ENCODE measurements around the gene DUSP2. TPM values are rescaled to one million over a fixed set of nuclear protein-coding genes. Genes with fewer than 3 reads are reported as not detected.

Gene DUSP2
- total and polyA plus RNA-seq, 11 donors: 0.56 to 23.1 (median 2.7) TPM

DNA sequence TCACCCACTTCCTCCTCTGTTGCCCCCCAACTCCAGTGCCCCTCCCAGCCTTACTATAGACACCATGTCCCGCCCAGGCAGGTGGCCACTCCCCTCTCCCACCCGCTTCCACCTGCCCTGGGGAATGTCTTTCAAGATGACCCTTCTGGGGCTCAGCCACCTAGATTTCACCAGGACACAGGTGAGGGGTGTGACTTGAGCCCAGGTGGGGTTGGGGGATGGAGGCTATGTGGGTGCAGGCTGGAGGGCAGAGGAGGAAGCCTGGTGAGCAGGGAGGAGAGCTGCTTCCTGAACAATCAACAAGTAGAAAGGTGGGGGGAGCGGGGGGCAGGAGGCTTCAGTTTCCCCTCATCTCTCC is 37.6 kb downstream of the DUSP2 start:
- Histone ChIP-seq H3K27ac (peak overlapping the region in 7 of 12 donors; percentile 70 to 94 (median 83)), H3K4me3 (no peak overlapping the region), H3K9me3 (peaks cover 0 to 16% (median 10%) of the 10 kb centered on the region in 12 donors), H3K36me3 (no peaks in the 10 kb centered on the region), H3K4me1 (peaks cover 7 to 52% (median 33%) of the 10 kb centered on the region in 12 donors), H3K27me3 (no peaks in the 10 kb centered on the region)
- ATAC-seq (no peak), DNase-seq (peak in 1 of 5 donors; percentile 19)
- TF ChIP-seq, protein P1, sequence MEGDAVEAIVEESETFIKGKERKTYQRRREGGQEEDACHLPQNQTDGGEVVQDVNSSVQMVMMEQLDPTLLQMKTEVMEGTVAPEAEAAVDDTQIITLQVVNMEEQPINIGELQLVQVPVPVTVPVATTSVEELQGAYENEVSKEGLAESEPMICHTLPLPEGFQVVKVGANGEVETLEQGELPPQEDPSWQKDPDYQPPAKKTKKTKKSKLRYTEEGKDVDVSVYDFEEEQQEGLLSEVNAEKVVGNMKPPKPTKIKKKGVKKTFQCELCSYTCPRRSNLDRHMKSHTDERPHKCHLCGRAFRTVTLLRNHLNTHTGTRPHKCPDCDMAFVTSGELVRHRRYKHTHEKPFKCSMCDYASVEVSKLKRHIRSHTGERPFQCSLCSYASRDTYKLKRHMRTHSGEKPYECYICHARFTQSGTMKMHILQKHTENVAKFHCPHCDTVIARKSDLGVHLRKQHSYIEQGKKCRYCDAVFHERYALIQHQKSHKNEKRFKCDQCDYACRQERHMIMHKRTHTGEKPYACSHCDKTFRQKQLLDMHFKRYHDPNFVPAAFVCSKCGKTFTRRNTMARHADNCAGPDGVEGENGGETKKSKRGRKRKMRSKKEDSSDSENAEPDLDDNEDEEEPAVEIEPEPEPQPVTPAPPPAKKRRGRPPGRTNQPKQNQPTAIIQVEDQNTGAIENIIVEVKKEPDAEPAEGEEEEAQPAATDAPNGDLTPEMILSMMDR (IDR thresholded peaks at IDR 0.05): no peak
- TF ChIP-seq POLR2A (IDR thresholded peaks at IDR 0.05): no peak
- 81 to 90% (median 85%) methylated on average over 3 of the region's 3 CpGs for WGBS, 4 donors
- intact Hi-C loops (cut with DNase I): no loop called here

DNA sequence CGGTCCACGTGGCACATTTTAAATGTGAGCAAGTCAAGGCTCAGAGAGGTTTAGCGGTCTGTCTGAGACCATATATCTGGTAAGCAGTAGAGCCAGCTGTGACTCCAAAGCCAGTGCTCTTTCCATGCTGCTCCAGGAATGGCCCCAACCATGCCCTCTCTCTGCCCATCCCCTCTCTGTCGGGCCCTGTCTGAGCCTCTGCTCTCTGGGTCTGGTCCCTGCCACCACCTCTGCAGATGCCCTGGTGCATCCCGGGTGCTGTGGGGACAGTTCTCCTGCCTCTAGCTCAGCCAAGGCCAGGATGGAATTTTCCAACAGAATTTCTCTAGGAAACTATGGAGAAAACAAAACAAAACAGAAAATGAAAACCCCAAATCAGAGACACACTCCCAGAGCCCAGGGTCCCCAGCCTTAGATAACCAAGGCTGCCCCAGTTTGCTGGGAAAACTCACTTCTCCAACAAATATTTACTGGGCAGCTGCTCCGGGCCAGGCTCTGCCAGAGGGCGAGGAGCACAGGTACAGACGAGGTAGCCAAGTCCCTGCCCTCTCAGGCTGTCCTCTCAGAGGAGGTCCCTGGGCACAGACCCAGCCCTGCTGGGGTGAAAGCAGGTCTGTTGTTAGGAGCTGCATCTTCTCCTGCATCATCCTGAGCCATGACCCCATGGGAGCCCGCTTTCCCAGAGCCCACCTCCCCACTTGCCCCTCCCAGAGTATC is 38.1 kb downstream of the DUSP2 start:
- intact Hi-C loops (cut with DNase I): no loop called here
- TF ChIP-seq POLR2A (IDR thresholded peaks at IDR 0.05): no peak
- TF ChIP-seq, protein P1 (IDR thresholded peaks at IDR 0.05): no peak
- 70 to 85% (median 79%) methylated on average over 9 of the region's 9 CpGs for WGBS, 4 donors
- peak overlapping the region in 4 of 12 donors; percentile 65 to 94 (median 88) for H3K27ac ChIP-seq
- ATAC-seq: no peak
- H3K9me3 ChIP-seq: peaks cover 0 to 16% (median 10%) of the 10 kb centered on the region in 12 donors
- peak in 1 of 5 donors; percentile 26 for DNase-seq
- H3K4me3 ChIP-seq: no peak overlapping the region
- peaks cover 7 to 56% (median 33%) of the 10 kb centered on the region in 12 donors for H3K4me1 ChIP-seq
- no peaks in the 10 kb centered on the region for H3K36me3 ChIP-seq
- no peaks in the 10 kb centered on the region for H3K27me3 ChIP-seq

DNA sequence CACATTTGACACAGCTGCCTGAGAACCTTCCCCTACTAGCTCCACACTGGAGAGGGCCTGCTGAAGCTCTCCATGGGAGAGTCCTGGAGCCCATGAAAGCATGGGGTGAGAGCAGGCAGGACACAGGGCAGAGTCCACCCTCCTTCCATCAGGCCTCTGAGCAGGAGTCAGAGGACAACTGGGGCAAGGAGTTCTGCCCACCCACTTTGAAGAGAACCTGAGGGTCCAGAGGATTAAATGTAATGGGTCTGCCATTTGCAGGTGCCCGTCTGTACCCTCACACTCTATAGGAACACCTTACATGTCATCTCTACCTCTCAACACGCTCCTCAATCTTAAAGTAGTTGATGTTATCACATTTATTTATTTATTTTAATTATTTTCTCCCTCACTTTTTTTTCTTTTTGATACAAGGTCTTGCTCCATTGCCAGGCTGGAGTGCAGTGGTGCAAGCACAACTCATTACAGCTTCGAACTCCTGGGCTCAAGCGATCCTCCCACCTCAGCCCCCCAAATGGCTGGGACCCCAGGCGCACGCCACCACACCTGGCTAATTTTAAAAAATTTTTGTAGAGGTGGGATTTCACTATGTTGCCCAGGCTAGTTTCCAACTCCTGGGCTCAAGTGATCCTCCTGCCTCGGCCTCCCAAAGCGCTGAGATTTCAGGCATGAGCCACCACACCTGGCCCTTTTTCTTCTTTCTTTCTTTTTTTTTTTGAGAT is 39.1 kb downstream of the DUSP2 start:
- H3K27me3 ChIP-seq: no peaks in the 10 kb centered on the region
- ATAC-seq (no peak), DNase-seq (peak in 1 of 5 donors; percentile 9)
- intact Hi-C loops (cut with DNase I): no loop called here
- no peak overlapping the region for H3K27ac ChIP-seq
- no peak overlapping the region for H3K4me3 ChIP-seq
- TF ChIP-seq, protein P1 (IDR thresholded peaks at IDR 0.05): no peak
- no peak for TF ChIP-seq POLR2A (IDR thresholded peaks at IDR 0.05)
- peaks cover 0 to 16% (median 10%) of the 10 kb centered on the region in 12 donors for H3K9me3 ChIP-seq
- WGBS, 4 donors: 96 to 98% (median 97%) methylated on average over 8 of the region's 8 CpGs
- H3K36me3 ChIP-seq: no peaks in the 10 kb centered on the region
- peaks cover 7 to 59% (median 33%) of the 10 kb centered on the region in 12 donors for H3K4me1 ChIP-seq

Measured in heart left ventricle (tissue), 16 donors.